ENCODE data around the gene KLHL28.

The KLHL28 gene

GRCh38 chr14:44971459-44971858 is 9.7 kb upstream of the KLHL28 start:
- H3K9ac ChIP-seq (ENCODE audit: low read depth, low read length): no peak overlapping the region
- no peaks in the 10 kb centered on the region for H3K9me3 ChIP-seq (ENCODE audit: control insufficient read depth, insufficient read depth, low read length)
- H3K4me3 ChIP-seq (ENCODE audit: low read depth, low read length): no peak overlapping the region
- H3K27me3 ChIP-seq (ENCODE audit: control insufficient read depth, insufficient read depth, low read length): no peaks in the 10 kb centered on the region
- H3K36me3 ChIP-seq (ENCODE audit: control insufficient read depth, insufficient read depth, low read length): no peaks in the 10 kb centered on the region
- peaks cover 3% of the 10 kb centered on the region for H3K4me1 ChIP-seq (ENCODE audit: control insufficient read depth, insufficient read depth, low read length)

GRCh38 chr14:44970907-44971306 is 9.2 kb upstream of the KLHL28 start:
- H3K36me3 ChIP-seq (ENCODE audit: control insufficient read depth, insufficient read depth, low read length): no peaks in the 10 kb centered on the region
- H3K4me3 ChIP-seq (ENCODE audit: low read depth, low read length): no peak overlapping the region
- H3K4me1 ChIP-seq (ENCODE audit: control insufficient read depth, insufficient read depth, low read length): peaks cover 3% of the 10 kb centered on the region
- no peaks in the 10 kb centered on the region for H3K9me3 ChIP-seq (ENCODE audit: control insufficient read depth, insufficient read depth, low read length)
- no peak overlapping the region for H3K9ac ChIP-seq (ENCODE audit: low read depth, low read length)
- no peaks in the 10 kb centered on the region for H3K27me3 ChIP-seq (ENCODE audit: control insufficient read depth, insufficient read depth, low read length)

- Histone ChIP-seq H3K36me3 (ENCODE audit: control insufficient read depth, insufficient read depth, low read length) (no peaks in the 10 kb centered on the region), H3K9ac (ENCODE audit: low read depth, low read length) (no peak overlapping the region), H3K9me3 (ENCODE audit: control insufficient read depth, insufficient read depth, low read length) (no peaks in the 10 kb centered on the region), H3K4me3 (ENCODE audit: low read depth, low read length) (no peak overlapping the region), H3K4me1 (ENCODE audit: control insufficient read depth, insufficient read depth, low read length) (peaks cover 6% of the 10 kb centered on the region), H3K27me3 (ENCODE audit: control insufficient read depth, insufficient read depth, low read length) (no peaks in the 10 kb centered on the region)
Observed at GRCh38 chr14:44968714-44969113, 7.0 kb upstream of the KLHL28 start.

- H3K9me3 ChIP-seq (ENCODE audit: control insufficient read depth, insufficient read depth, low read length): no peaks in the 10 kb centered on the region
- H3K27me3 ChIP-seq (ENCODE audit: control insufficient read depth, insufficient read depth, low read length): no peaks in the 10 kb centered on the region
- peaks cover 6% of the 10 kb centered on the region for H3K4me1 ChIP-seq (ENCODE audit: control insufficient read depth, insufficient read depth, low read length)
- H3K36me3 ChIP-seq (ENCODE audit: control insufficient read depth, insufficient read depth, low read length): no peaks in the 10 kb centered on the region
- H3K9ac ChIP-seq (ENCODE audit: low read depth, low read length): no peak overlapping the region
- peak overlapping the region; percentile 6 for H3K4me3 ChIP-seq (ENCODE audit: low read depth, low read length)
Observed at GRCh38 chr14:44966601-44967336, 5.0 kb upstream of the KLHL28 start.

GRCh38 chr14:44963775-44964380 is 2.1 kb upstream of the KLHL28 start:
- Histone ChIP-seq H3K9me3 (ENCODE audit: control insufficient read depth, insufficient read depth, low read length) (no peaks in the 10 kb centered on the region), H3K4me1 (ENCODE audit: control insufficient read depth, insufficient read depth, low read length) (peaks cover 6% of the 10 kb centered on the region), H3K36me3 (ENCODE audit: control insufficient read depth, insufficient read depth, low read length) (no peaks in the 10 kb centered on the region), H3K4me3 (ENCODE audit: low read depth, low read length) (peak overlapping the region; percentile 94), H3K9ac (ENCODE audit: low read depth, low read length) (no peak overlapping the region), H3K27me3 (ENCODE audit: control insufficient read depth, insufficient read depth, low read length) (no peaks in the 10 kb centered on the region)

GRCh38 chr14:44963044-44963528 is 1.3 kb upstream of the KLHL28 start:
- H3K9ac ChIP-seq (ENCODE audit: low read depth, low read length): no peak overlapping the region
- H3K36me3 ChIP-seq (ENCODE audit: control insufficient read depth, insufficient read depth, low read length): no peaks in the 10 kb centered on the region
- H3K9me3 ChIP-seq (ENCODE audit: control insufficient read depth, insufficient read depth, low read length): no peaks in the 10 kb centered on the region
- peak overlapping the region; percentile 94 for H3K4me3 ChIP-seq (ENCODE audit: low read depth, low read length)
- peaks cover 6% of the 10 kb centered on the region for H3K4me1 ChIP-seq (ENCODE audit: control insufficient read depth, insufficient read depth, low read length)
- H3K27me3 ChIP-seq (ENCODE audit: control insufficient read depth, insufficient read depth, low read length): no peaks in the 10 kb centered on the region

GRCh38 chr14:44962334-44963043 is 742 bp upstream of the KLHL28 start:
- Histone ChIP-seq H3K4me3 (ENCODE audit: low read depth, low read length) (peak overlapping the region; percentile 94), H3K36me3 (ENCODE audit: control insufficient read depth, insufficient read depth, low read length) (no peaks in the 10 kb centered on the region), H3K4me1 (ENCODE audit: control insufficient read depth, insufficient read depth, low read length) (peaks cover 3% of the 10 kb centered on the region), H3K27me3 (ENCODE audit: control insufficient read depth, insufficient read depth, low read length) (no peaks in the 10 kb centered on the region), H3K9ac (ENCODE audit: low read depth, low read length) (peak overlapping the region; percentile 61), H3K9me3 (ENCODE audit: control insufficient read depth, insufficient read depth, low read length) (no peaks in the 10 kb centered on the region)

- Histone ChIP-seq H3K4me1 (ENCODE audit: control insufficient read depth, insufficient read depth, low read length) (peaks cover 3% of the 10 kb centered on the region), H3K9ac (ENCODE audit: low read depth, low read length) (no peak overlapping the region), H3K4me3 (ENCODE audit: low read depth, low read length) (peak overlapping the region; percentile 94)
Observed at GRCh38 chr14:44961151-44961553, 595 bp downstream of the KLHL28 start.

GRCh38 chr14:44960646-44961045 is 1.1 kb downstream of the KLHL28 start:
- peaks cover 3% of the 10 kb centered on the region for H3K4me1 ChIP-seq (ENCODE audit: control insufficient read depth, insufficient read depth, low read length)
- H3K4me3 ChIP-seq (ENCODE audit: low read depth, low read length): peak overlapping the region; percentile 94

More at GRCh38 chr14:44961151-44961553, 595 bp downstream of the KLHL28 start:
- Histone ChIP-seq H3K36me3 (ENCODE audit: control insufficient read depth, insufficient read depth, low read length) (no peaks in the 10 kb centered on the region), H3K27me3 (ENCODE audit: control insufficient read depth, insufficient read depth, low read length) (no peaks in the 10 kb centered on the region), H3K9me3 (ENCODE audit: control insufficient read depth, insufficient read depth, low read length) (no peaks in the 10 kb centered on the region)

GRCh38 chr14:44960146-44960545 is 1.6 kb downstream of the KLHL28 start:
- H3K9ac ChIP-seq (ENCODE audit: low read depth, low read length): no peak overlapping the region
- no peaks in the 10 kb centered on the region for H3K36me3 ChIP-seq (ENCODE audit: control insufficient read depth, insufficient read depth, low read length)
- H3K4me1 ChIP-seq (ENCODE audit: control insufficient read depth, insufficient read depth, low read length): peaks cover 3% of the 10 kb centered on the region
- H3K4me3 ChIP-seq (ENCODE audit: low read depth, low read length): peak overlapping the region; percentile 94
- no peaks in the 10 kb centered on the region for H3K9me3 ChIP-seq (ENCODE audit: control insufficient read depth, insufficient read depth, low read length)
- H3K27me3 ChIP-seq (ENCODE audit: control insufficient read depth, insufficient read depth, low read length): no peaks in the 10 kb centered on the region

More at GRCh38 chr14:44960646-44961045, 1.1 kb downstream of the KLHL28 start:
- Histone ChIP-seq H3K36me3 (ENCODE audit: control insufficient read depth, insufficient read depth, low read length) (no peaks in the 10 kb centered on the region), H3K9me3 (ENCODE audit: control insufficient read depth, insufficient read depth, low read length) (no peaks in the 10 kb centered on the region), H3K9ac (ENCODE audit: low read depth, low read length) (no peak overlapping the region), H3K27me3 (ENCODE audit: control insufficient read depth, insufficient read depth, low read length) (no peaks in the 10 kb centered on the region)

GRCh38 chr14:44959538-44959937 is 2.2 kb downstream of the KLHL28 start:
- Histone ChIP-seq H3K9me3 (ENCODE audit: control insufficient read depth, insufficient read depth, low read length) (no peaks in the 10 kb centered on the region), H3K9ac (ENCODE audit: low read depth, low read length) (no peak overlapping the region), H3K36me3 (ENCODE audit: control insufficient read depth, insufficient read depth, low read length) (no peaks in the 10 kb centered on the region), H3K4me3 (ENCODE audit: low read depth, low read length) (no peak overlapping the region), H3K27me3 (ENCODE audit: control insufficient read depth, insufficient read depth, low read length) (no peaks in the 10 kb centered on the region), H3K4me1 (ENCODE audit: control insufficient read depth, insufficient read depth, low read length) (no peaks in the 10 kb centered on the region)

All from iPS-15b (cell line).